SK-N-SH treated with all-trans-retinoic acid at 6 μM for 48 hours (cell line): Measurements from ENCODE around the gene ELMOD3.

Experiments
- ATAC-seq: fragments of 200-7000 bp; cut with Tn5 transposase; 3 replicates; pipeline ENCODE4 v1.9.1; 2020; ENCODE audit warnings: mild to moderate bottlenecking, moderate library complexity
- CSRNP3 ChIP-seq: fragments of 250-450 bp; sonication (Bioruptor Pico); IDR thresholded peaks from 2 replicates; pipeline ENCODE4 v1.5.1; 2021; ENCODE audit warnings: mild to moderate bottlenecking, moderate library complexity
- ESRRG ChIP-seq: fragments of 250-450 bp; sonication (Bioruptor Pico); IDR thresholded peaks from 2 replicates; pipeline ENCODE4 v1.6.1; 2021; ENCODE audit warnings: mild to moderate bottlenecking
- GLIS3 ChIP-seq: fragments of 250-450 bp; sonication (Bioruptor Pico); IDR thresholded peaks from 2 replicates; pipeline ENCODE4 v1.5.0; 2020; ENCODE audit warnings: mild to moderate bottlenecking, moderate library complexity
- PATZ1 ChIP-seq: fragments of 250-450 bp; sonication (Bioruptor Pico); IDR thresholded peaks from 2 replicates; pipeline ENCODE4 v1.8.0; 2020; ENCODE audit warnings: mild to moderate bottlenecking, moderate library complexity, borderline replicate concordance
- POU6F1 ChIP-seq: fragments of 250-450 bp; sonication (Bioruptor Pico); IDR thresholded peaks from 2 replicates; pipeline ENCODE4 v1.8.0; 2021; ENCODE audit warnings: low read depth, mild to moderate bottlenecking, moderate library complexity, borderline replicate concordance
- PPARA ChIP-seq: fragments of 250-450 bp; sonication (Bioruptor Pico); IDR thresholded peaks from 2 replicates; pipeline ENCODE4 v1.5.0; 2020; ENCODE audit warnings: mild to moderate bottlenecking, borderline replicate concordance
- SNAI2 ChIP-seq: fragments of 250-450 bp; sonication (Bioruptor Pico); IDR thresholded peaks from 2 replicates; pipeline ENCODE4 v1.5.0; 2020; ENCODE audit warnings: mild to moderate bottlenecking, moderate library complexity
- TCF4 ChIP-seq: fragments of 250-450 bp; sonication (Bioruptor Pico); IDR thresholded peaks from 2 replicates; pipeline ENCODE4 v1.8.0; 2021; ENCODE audit warnings: mild to moderate bottlenecking, moderate library complexity, borderline replicate concordance
- TSHZ2 ChIP-seq: fragments of 250-450 bp; sonication (Bioruptor Pico); IDR thresholded peaks from 2 replicates; pipeline ENCODE4 v1.5.0; 2020; ENCODE audit warnings: mild to moderate bottlenecking, moderate library complexity
- ZNF565 ChIP-seq: fragments of 450-650 bp; formaldehyde crosslinking; conservative IDR thresholded peaks from 2 replicates; pipeline ENCODE4 v1.5.0; 2020; ENCODE audit warnings: low read depth, mild to moderate bottlenecking, moderate library complexity
- ZNF8 ChIP-seq: fragments of 450-650 bp; formaldehyde crosslinking; IDR thresholded peaks from 2 replicates; pipeline ENCODE4 v1.5.0; 2020; ENCODE audit warnings: mild to moderate bottlenecking, moderate library complexity
- TF ChIP-seq, protein P1 (sequence below): fragments of 250-450 bp; sonication (Bioruptor Pico); IDR thresholded peaks from 2 replicates; pipeline ENCODE4 v1.5.1; 2020; ENCODE audit warnings: low read depth, mild to moderate bottlenecking, moderate library complexity

ELMOD3 gene

DNA sequence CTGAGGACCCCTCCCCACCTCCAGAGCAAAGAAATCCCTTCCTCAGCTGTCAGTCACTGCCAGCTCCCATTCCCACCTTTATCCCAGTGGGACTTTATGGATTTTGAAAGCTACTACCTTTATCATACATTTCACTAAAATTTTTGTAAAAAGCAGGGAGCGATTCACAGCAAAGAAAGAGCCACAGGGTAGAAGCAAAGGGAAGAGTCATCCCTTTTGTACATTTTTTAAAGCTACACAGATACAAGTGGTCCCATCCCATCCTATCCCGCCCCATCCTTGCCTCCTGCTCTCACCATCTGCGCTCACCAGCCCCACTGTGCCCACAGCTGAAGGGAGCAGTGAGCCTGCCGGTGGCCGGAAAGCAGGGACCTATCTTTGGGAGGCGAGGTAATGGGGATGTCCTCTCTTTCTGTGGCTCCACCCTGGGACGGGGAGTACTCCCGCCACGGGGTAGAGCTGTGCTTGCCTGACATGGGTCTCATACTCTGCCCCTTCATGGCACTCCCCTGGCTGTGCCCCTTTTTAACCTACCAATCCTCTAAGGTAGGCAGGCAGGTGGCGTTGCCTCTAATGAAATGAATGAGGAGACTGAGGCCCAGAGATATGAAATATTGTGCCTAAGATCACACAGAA lies 77.1 kb downstream of the ELMOD3 start:
- TF ChIP-seq, protein P1, sequence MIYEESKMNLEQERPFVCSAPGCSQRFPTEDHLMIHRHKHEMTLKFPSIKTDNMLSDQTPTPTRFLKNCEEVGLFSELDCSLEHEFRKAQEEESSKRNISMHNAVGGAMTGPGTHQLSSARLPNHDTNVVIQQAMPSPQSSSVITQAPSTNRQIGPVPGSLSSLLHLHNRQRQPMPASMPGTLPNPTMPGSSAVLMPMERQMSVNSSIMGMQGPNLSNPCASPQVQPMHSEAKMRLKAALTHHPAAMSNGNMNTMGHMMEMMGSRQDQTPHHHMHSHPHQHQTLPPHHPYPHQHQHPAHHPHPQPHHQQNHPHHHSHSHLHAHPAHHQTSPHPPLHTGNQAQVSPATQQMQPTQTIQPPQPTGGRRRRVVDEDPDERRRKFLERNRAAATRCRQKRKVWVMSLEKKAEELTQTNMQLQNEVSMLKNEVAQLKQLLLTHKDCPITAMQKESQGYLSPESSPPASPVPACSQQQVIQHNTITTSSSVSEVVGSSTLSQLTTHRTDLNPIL (CRISPR knock-in tag) = no peak
- no peak for TF ChIP-seq SNAI2
- TF ChIP-seq ZNF8 (CRISPR knock-in tag) = no peak
- TF ChIP-seq ZNF565 (CRISPR knock-in tag) = no peak
- no peak for TF ChIP-seq ESRRG (CRISPR knock-in tag)
- ATAC-seq = no peak

GRCh38 chr2:85433511-85434089 lies 79.0 kb downstream of the ELMOD3 start:
- TF ChIP-seq CSRNP3 (CRISPR knock-in tag) (no peak), TSHZ2 (CRISPR knock-in tag) (peak; percentile 58; the same call in 1 of the 2 replicates), TCF4 (peak; percentile 77; the same call in 1 of the 2 replicates)
- peak; percentile 73 for ATAC-seq

DNA sequence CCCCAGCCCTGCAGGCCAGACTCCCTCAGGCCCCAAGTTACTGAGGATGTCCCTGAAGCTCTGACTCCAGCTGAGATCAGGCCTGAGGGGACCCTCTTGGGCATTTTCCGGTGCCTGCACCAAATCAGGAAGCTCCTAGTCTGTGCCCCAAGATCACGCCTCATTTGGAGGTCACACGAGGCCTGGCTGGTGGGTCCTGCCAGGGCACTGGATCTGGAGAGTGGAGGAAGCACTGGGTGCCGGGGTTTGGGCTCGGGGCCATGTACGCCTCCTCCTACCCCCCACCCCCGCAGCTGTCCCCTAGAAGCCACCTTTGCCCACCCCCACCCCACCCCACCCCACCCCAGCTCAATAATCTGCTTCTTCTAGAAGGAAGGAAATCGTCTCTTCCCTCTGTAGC lies 80.1 kb downstream of the ELMOD3 start:
- ATAC-seq = no peak
- TF ChIP-seq PATZ1 = no peak
- TF ChIP-seq, all 23 proteins: peak for 0

GRCh38 chr2:85435220-85435958 lies 80.8 kb downstream of the ELMOD3 start:
- no peak for ATAC-seq
- TF ChIP-seq TCF4 = no peak
- TF ChIP-seq, protein P1 (CRISPR knock-in tag) = no peak
- TF ChIP-seq CSRNP3 (CRISPR knock-in tag) = no peak
- TF ChIP-seq POU6F1 (CRISPR knock-in tag) = no peak
- no peak for TF ChIP-seq GLIS3 (CRISPR knock-in tag)
- no peak for TF ChIP-seq PPARA
- no peak for TF ChIP-seq ESRRG (CRISPR knock-in tag)
